T-helper 2 cell treated with Interferon-gamma antibody and Interleukin-4, amounts not matched to agents 5 μg/mL and 100 μg/mL, for 36 hours (primary cell): Measurements from ENCODE around the gene NPTXR.
A peak's percentile ranks its signal among the peaks of the same experiment; 100 is the strongest.

Source experiments
- DNase-seq: peaks from one replicate; pipeline ENCODE4 v3.0.0; 2021; ENCODE audit warnings: low spot score
- H3K27ac Mint-ChIP-seq: one replicate; pipeline ENCODE4 v1.8.0; 2021; ENCODE audit warnings: mild to moderate bottlenecking, mixed read lengths
- H3K27me3 Mint-ChIP-seq: one replicate; pipeline ENCODE4 v1.8.0; 2021; ENCODE audit warnings: low read depth, mixed read lengths
- H3K36me3 Mint-ChIP-seq: one replicate; pipeline ENCODE4 v1.8.0; 2021; ENCODE audit warnings: low read depth, mixed read lengths
- H3K4me1 Mint-ChIP-seq: one replicate; pipeline ENCODE4 v1.8.0; 2021; ENCODE audit warnings: low read depth, mixed read lengths
- H3K4me3 Mint-ChIP-seq: one replicate; pipeline ENCODE4 v1.8.0; 2022; ENCODE audit warnings: mild to moderate bottlenecking, moderate library complexity, mixed read lengths
- H3K9me3 Mint-ChIP-seq: one replicate; pipeline ENCODE4 v1.8.0; 2021; ENCODE audit warnings: mixed read lengths

Gene NPTXR

DNA sequence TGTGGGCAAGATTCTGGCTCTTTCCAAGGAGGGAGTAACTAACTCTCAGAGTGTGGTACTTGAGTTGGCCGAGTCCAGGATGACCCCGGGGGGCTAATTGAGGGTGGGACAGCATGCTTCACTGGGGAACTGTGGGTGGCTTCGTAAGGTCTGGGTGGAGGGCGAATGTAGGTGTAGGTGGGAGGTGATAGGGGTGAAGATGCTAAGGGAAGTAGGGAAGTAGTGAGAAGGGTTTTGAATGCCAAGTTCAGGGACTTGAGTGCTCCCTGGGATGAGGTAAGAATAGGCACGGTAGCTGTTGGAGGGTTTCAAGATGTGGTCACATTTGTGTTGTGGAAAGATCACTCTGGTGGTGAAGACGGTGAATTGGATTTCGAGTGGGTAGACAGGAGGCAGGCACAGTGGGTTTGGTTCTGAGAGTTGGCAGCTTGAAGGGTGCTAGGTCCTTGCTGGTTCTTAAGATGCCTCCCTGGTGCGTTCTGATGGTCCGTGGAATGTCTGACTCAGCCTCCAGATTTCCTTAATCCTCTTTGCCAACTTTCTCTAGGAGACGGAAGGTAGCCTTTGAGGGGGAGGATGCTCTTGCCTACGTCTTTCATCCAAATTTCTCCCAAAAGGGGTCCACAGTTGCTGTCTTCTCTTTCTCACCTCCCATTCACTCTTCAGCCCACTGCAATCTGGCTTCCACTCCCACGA lies 47.4 kb downstream of the NPTXR start:
- no peak for DNase-seq
- Mint-ChIP-seq H3K27me3 (peaks cover 20% of the 10 kb centered on the region), H3K36me3 (no peaks in the 10 kb centered on the region), H3K9me3 (no peaks in the 10 kb centered on the region), H3K4me3 (no peak overlapping the region), H3K4me1 (peaks cover 15% of the 10 kb centered on the region), H3K27ac (no peak overlapping the region)

DNA sequence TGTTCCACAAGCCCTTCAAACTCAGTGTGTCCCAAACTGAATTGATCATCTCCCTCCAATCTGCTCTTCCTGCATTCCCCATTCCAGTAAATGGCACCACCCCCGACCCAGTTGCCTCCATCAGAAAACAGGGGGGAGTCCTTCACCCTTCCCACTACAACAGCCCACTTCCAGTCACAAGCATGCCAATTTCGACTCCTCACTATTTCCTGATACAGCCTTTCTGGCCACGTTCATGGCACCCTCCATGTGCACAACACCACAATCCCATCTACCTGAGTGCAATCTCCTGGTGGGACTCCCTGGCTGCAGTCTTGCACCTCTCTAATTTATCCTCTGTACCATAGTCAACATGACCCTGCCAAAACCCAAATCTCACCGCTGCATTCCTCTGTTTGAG lies 48.3 kb downstream of the NPTXR start:
- no peak for DNase-seq
- peak overlapping the region; percentile 2 for H3K4me3 Mint-ChIP-seq
- H3K27ac Mint-ChIP-seq = no peak overlapping the region
- H3K36me3 Mint-ChIP-seq = no peaks in the 10 kb centered on the region
- H3K4me1 Mint-ChIP-seq = peaks cover 15% of the 10 kb centered on the region
- H3K27me3 Mint-ChIP-seq = peaks cover 15% of the 10 kb centered on the region
- H3K9me3 Mint-ChIP-seq = no peaks in the 10 kb centered on the region

DNA sequence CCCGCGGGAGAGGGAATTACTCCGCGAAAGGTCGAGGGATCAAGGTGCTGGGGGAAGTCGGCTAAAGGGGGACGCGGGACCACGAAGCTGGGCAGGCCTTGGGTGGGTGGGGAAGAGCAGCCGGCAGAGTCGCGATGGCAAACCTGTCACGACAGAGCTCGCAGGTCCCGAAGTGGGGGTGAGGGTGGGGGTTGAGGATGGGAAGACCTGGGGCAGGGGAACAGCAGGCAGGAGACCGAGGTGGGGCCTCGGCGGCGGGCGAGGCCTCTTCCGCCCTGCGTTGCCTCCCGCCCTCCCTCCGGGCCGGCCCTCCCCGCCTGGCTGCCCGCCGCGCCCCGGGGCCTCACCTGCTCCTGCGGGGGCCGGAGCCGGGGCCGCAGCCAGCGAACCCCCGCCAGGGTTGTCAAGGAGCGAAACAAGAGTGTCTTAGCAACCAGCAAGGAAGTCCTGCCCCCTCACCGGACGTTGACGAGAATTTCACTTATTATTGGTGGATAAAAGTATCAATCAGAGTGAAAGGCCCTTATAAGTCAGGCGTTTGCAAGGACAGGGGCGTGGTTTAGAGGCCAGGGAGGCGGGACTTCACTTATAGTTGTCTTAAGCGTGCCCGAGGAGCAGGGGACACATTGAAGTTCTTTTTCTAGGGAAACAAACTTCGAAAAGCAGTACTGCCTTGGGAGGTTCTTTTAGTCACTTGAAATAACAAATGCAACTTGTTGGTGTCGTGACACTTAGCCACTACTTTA lies 49.9 kb downstream of the NPTXR start, which contains the start of gene DNAL4:
Gene DNAL4 (minus strand): TSS at position 423 of the 746 bp plus-strand sequence. CDS start 11,412 bp downstream, outside the sequence.
- Mint-ChIP-seq H3K27me3 (peaks cover 14% of the 10 kb centered on the region), H3K27ac (peak within 1 kb of the TSS; percentile 66), H3K9me3 (no peaks in the 10 kb centered on the region), H3K4me1 (peaks cover 15% of the 10 kb centered on the region), H3K4me3 (peak within 1 kb of the TSS; percentile 81), H3K36me3 (no peaks in the 10 kb centered on the region)
- peak; percentile 92 for DNase-seq

DNA sequence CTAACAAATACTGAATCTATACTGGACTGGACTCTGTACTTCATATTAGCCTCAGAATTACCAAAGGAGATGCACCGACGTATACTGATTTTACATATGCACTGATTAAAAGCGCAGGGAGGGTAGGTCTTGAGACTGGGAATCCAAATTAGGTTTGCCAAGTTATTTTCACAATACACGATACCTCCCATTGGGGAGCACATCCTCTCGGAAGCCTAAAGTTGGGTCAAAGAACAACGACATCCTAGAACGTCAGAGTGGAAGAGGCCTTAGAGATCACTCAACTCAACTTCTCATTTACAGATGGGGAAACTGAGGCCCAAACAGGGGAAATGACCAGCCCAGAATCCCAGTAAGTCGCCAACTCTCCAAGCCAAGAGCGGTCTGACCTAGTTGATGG lies 50.5 kb downstream of the NPTXR start:
- no peaks in the 10 kb centered on the region for H3K9me3 Mint-ChIP-seq
- peak overlapping the region; percentile 66 for H3K27ac Mint-ChIP-seq
- DNase-seq = no peak
- no peaks in the 10 kb centered on the region for H3K36me3 Mint-ChIP-seq
- H3K4me1 Mint-ChIP-seq = peaks cover 10% of the 10 kb centered on the region
- peaks cover 9% of the 10 kb centered on the region for H3K27me3 Mint-ChIP-seq
- H3K4me3 Mint-ChIP-seq = peak overlapping the region; percentile 81

DNA sequence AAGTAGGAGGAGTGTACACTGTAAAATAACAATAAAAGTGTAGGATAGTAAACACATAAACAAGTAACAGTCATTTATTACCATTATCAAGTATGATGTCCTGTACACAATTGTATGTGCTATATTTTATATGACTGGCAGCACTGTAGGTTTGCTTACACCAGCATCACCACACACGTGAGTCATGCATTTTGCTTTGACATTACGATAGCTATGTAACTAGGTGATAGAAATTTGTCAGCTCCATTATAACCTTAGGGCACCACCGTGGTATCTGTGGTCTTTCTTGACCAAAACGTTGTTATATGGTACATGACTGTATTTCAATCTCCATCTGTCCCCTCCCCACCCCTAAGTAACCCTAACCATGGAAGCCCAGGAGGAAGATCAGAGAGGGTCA lies 51.0 kb downstream of the NPTXR start:
- peaks cover 8% of the 10 kb centered on the region for H3K27me3 Mint-ChIP-seq
- H3K4me1 Mint-ChIP-seq = peaks cover 10% of the 10 kb centered on the region
- peak overlapping the region; percentile 66 for H3K27ac Mint-ChIP-seq
- H3K9me3 Mint-ChIP-seq = no peaks in the 10 kb centered on the region
- H3K36me3 Mint-ChIP-seq = no peaks in the 10 kb centered on the region
- peak overlapping the region; percentile 81 for H3K4me3 Mint-ChIP-seq
- peak; percentile 8 for DNase-seq

DNA sequence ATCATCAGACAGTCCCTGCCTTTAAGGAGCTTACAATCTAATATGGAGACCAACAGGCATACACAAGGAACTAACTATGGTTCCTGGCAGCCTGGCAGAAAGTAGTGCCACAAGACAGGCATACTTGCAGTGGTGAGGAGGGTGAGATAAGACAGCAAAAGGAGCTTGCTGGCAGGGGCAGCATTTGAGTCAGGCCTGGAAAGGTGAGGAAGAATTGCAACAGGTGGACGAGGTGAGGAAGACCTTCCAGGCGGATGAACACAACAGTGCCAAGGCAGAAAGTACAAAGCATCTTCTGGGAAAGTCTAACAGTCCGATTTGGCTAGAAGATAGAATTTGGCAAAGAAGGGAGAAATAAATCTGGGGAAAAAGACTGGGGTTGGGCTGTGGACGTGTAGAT lies 54.2 kb downstream of the NPTXR start:
- no peak overlapping the region for H3K27ac Mint-ChIP-seq
- no peaks in the 10 kb centered on the region for H3K9me3 Mint-ChIP-seq
- H3K36me3 Mint-ChIP-seq = no peaks in the 10 kb centered on the region

DNA sequence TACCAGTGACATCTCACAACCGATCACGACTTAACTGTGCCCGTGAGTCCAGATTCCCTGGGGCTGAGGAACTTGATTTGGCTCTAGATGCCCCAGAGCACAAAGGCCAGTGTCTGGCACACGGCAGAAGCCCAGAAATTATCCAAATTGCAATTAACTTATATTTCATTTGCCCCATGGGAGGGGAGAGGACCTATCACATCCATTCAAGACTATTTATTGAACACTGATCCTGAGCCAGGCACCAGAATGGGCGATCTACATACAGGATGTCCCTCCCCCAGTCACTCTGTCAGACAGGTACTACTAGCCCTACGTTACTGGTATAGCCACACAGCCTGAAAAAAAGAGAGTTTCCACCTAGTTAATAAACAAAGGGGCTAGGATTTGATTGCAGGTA lies 55.0 kb downstream of the NPTXR start:
- DNase-seq = no peak
- H3K27me3 Mint-ChIP-seq = no peaks in the 10 kb centered on the region
- peaks cover 7% of the 10 kb centered on the region for H3K4me1 Mint-ChIP-seq
- H3K27ac Mint-ChIP-seq = no peak overlapping the region
- no peaks in the 10 kb centered on the region for H3K9me3 Mint-ChIP-seq
- H3K36me3 Mint-ChIP-seq = no peaks in the 10 kb centered on the region
- no peak overlapping the region for H3K4me3 Mint-ChIP-seq

More for the DNA sequence above, 54.2 kb downstream of the NPTXR start:
- Mint-ChIP-seq H3K4me1 (peaks cover 10% of the 10 kb centered on the region), H3K4me3 (no peak overlapping the region), H3K27me3 (no peaks in the 10 kb centered on the region)
- no peak for DNase-seq

DNA sequence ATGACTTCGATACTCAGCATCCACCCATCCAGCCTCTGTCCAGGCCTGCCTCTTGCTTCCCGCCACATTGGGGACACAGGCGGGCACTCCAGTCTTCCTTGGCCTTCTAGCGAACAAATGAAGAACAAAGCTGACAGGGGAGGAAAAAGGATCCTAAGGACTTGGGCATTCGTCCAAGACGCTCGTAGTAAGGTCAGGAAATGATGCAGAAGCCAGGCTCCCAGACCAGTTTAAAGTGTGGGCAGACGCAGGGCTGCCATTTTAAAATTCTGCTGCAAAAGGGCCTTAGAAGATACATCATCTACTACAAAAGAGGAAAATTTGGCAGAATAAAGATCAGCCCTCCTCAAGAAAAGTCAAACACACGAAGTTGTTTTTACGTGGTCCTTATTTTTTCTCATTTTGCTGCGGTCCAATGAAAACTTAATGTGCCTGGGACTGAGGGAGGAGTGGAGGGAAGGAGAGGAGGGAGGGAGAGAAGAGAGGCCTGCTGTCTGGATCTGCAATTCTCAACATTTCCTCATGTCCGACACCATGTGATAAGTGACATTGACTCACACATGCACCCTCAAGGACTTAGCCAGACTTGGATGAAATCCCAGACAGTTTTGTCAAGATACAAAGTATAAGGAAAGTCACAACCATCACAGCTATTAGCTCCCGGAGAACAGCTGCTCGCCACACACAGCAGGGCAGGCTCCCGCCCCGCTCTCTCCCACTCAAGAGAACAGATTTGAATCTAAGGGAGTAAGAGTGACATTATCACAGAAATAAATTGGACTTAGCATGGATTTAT lies 55.6 kb downstream of the NPTXR start:
- Mint-ChIP-seq H3K4me3 (no peak overlapping the region), H3K27ac (no peak overlapping the region)
- no peak for DNase-seq

DNA sequence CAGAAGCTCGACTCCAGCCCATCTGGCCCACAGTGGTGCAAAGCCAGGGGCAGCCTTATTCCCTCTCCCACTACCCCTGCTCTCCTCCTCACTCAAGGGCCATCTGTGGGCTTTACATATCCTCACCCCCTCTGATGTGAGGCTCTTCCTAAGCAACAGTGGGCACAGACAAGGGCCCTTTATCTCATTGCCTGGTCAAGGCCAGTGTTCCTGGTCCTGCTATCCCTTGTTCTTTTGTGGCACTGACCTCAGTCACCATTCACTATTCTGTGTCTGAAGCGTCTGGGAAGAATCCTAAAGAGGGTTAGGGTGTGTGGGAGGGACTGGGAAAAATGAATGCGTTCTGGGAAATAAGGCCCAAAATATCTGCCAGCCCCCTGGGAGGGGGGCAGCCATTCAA lies 57.2 kb downstream of the NPTXR start:
- no peaks in the 10 kb centered on the region for H3K36me3 Mint-ChIP-seq
- no peak overlapping the region for H3K27ac Mint-ChIP-seq
- no peaks in the 10 kb centered on the region for H3K27me3 Mint-ChIP-seq
- H3K9me3 Mint-ChIP-seq = no peaks in the 10 kb centered on the region
- H3K4me3 Mint-ChIP-seq = no peak overlapping the region
- DNase-seq = no peak
- peaks cover 1% of the 10 kb centered on the region for H3K4me1 Mint-ChIP-seq

More for the DNA sequence above, 55.6 kb downstream of the NPTXR start:
- H3K36me3 Mint-ChIP-seq = no peaks in the 10 kb centered on the region
- H3K9me3 Mint-ChIP-seq = no peaks in the 10 kb centered on the region
- no peaks in the 10 kb centered on the region for H3K27me3 Mint-ChIP-seq
- H3K4me1 Mint-ChIP-seq = peaks cover 5% of the 10 kb centered on the region

DNA sequence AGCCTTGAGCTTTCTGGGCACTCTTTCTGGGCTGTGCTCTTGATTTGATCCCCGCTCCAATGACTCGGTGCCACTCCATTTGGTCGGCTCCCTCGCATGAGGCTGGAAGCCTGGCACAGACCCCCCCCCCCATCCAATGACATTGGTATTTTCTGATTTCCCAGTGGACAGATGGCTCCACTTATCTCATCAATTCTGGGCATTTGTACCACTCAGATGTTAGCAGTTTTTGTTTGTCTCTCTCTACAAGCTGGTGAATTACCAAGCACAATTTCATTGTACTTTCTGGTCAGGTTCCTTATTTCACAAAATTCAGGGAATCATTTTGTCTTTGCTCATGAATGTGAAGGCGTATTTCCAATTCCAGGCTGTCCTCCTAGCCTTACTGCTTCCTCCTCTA lies 59.0 kb downstream of the NPTXR start:
- Mint-ChIP-seq H3K27ac (no peak overlapping the region), H3K27me3 (no peaks in the 10 kb centered on the region), H3K9me3 (no peaks in the 10 kb centered on the region), H3K4me3 (no peak overlapping the region), H3K4me1 (peaks cover 1% of the 10 kb centered on the region), H3K36me3 (no peaks in the 10 kb centered on the region)
- no peak for DNase-seq

DNA sequence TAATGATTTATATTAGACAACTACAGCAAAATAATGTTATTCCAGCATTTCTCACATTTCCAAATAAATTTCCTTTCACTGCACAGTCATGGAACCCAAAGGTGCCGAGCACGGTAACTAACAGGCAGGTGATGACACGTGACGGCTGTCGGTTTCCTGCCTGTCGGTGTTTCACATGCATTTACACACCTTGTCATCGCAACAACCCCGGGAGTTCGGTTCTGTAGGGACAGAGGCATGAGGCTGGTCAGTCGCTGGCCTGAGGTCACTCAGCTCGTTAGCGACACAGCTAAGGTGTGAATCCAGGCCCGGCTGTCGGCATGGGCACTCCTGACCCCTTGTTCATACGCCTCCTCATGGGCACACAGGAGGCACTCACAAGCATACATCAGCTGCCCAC lies 59.8 kb downstream of the NPTXR start:
- no peak for DNase-seq
- Mint-ChIP-seq H3K27ac (no peak overlapping the region), H3K27me3 (no peaks in the 10 kb centered on the region), H3K4me1 (peaks cover 1% of the 10 kb centered on the region), H3K9me3 (no peaks in the 10 kb centered on the region), H3K36me3 (no peaks in the 10 kb centered on the region), H3K4me3 (no peak overlapping the region)

DNA sequence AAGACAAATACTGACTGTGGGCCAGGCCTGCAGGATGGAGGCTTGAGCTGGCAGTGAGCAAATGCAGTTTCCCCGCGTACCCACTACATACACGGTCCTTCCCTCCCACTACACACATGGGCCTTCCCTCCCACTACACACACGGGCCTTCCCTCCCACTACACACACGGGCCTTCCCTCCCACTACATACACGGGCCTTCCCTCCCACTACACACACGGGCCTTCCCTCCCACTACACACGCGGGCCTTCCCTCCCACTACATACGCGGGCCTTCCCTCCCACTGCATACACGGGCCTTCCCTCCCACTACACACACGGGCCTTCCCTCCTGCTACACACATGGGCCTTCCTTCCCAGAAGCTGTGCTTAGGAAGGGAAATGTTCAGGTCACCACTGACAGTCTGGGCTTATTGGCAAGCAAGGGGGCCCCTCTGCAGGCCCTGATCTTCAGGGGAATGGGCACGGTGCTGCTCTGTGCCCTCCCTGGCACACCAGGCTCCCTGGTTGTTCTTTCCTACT lies 60.7 kb downstream of the NPTXR start:
- Mint-ChIP-seq H3K36me3 (no peaks in the 10 kb centered on the region), H3K9me3 (no peaks in the 10 kb centered on the region), H3K27me3 (no peaks in the 10 kb centered on the region), H3K27ac (no peak overlapping the region), H3K4me3 (no peak overlapping the region), H3K4me1 (peaks cover 1% of the 10 kb centered on the region)
- no peak for DNase-seq

DNA sequence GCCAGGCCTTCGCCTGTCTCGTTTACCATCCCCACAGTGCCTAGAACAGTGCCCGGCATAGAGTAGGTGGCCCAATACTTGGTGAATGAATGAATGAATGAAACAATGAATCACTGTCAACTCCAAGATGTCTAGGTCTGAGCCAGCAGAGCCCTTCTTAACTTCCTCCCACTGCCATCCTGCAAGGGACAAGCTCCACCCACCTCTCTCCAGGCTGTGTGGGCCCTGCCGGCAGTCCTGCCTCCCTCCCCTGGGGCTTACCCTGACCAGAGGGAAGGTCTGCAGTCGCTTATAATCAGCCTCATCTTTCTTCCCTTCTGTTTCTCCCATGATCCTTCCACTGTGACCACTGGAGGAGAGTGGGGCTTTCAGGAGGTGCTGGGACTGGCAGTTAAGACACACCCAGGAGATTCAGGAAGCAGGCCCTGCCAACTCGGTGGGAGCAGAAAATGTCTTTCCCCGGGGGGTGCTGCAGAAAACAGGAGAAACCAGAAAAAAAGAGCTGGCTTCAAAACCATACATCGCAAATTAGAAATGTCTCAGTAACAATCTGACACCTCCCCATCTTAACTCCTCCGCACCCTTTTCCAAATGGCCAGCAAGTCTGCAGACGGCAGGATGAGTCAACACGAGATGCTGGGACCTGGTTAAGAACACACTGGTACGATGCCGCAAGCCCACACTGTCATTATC lies 61.3 kb downstream of the NPTXR start:
- H3K27ac Mint-ChIP-seq = no peak overlapping the region
- no peak for DNase-seq
- peaks cover 1% of the 10 kb centered on the region for H3K4me1 Mint-ChIP-seq
- H3K4me3 Mint-ChIP-seq = no peak overlapping the region
- no peaks in the 10 kb centered on the region for H3K36me3 Mint-ChIP-seq
- no peaks in the 10 kb centered on the region for H3K9me3 Mint-ChIP-seq
- H3K27me3 Mint-ChIP-seq = no peaks in the 10 kb centered on the region
